GM12865 (cell line): ENCODE data around the gene CSTPP1.

ENCODE experiments used
- DNase-seq: peaks from one replicate; pipeline ENCODE4 v3.0.0; 2010; ENCODE audit warnings: low read depth
- H3K4me3 ChIP-seq: 2 replicates; pipeline ENCODE4 v1.5.1; 2011; ENCODE audit warnings: mild to moderate bottlenecking, low read depth, low read length, control low read depth
- TF ChIP-seq, protein P1 (sequence below): IDR thresholded peaks from 2 replicates; pipeline ENCODE4 v1.5.1; 2011; ENCODE audit warnings: low read length, control low read depth, low read depth, inconsistent platforms; ENCODE audit not compliant: insufficient read depth; ENCODE audit errors: missing control alignments

The CSTPP1 gene

DNA sequence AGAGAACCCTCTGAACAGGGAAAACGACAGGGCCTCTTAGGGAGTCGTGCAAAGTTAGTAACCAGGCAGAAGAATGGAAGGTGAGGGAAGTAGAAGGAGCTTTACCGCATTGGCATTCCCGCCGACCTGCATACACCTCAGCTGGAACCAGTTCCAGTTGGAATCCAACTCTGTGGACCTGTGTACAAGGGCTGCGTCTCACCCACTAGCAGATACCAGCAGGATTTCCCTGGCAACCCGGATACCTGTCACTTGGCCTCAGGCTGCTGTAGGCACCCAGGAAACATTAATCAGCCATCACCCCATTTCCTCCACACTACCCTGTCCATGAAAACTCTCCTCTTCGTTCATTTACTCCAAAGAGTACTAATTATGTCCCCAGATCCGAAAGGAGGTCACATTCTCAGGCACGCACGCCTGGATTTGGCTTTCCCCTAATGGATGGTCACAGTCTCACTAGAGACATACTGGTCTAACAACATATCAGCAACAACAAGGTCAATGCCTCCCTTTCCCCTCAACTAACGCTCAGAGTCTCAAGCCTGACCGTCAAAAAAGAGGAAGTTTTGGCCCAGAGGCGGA is 239.3 kb downstream of the CSTPP1 start:
- DNase-seq = no peak
- TF ChIP-seq, protein P1, sequence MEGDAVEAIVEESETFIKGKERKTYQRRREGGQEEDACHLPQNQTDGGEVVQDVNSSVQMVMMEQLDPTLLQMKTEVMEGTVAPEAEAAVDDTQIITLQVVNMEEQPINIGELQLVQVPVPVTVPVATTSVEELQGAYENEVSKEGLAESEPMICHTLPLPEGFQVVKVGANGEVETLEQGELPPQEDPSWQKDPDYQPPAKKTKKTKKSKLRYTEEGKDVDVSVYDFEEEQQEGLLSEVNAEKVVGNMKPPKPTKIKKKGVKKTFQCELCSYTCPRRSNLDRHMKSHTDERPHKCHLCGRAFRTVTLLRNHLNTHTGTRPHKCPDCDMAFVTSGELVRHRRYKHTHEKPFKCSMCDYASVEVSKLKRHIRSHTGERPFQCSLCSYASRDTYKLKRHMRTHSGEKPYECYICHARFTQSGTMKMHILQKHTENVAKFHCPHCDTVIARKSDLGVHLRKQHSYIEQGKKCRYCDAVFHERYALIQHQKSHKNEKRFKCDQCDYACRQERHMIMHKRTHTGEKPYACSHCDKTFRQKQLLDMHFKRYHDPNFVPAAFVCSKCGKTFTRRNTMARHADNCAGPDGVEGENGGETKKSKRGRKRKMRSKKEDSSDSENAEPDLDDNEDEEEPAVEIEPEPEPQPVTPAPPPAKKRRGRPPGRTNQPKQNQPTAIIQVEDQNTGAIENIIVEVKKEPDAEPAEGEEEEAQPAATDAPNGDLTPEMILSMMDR = no peak
- H3K4me3 ChIP-seq = peak overlapping the region; percentile 69

DNA sequence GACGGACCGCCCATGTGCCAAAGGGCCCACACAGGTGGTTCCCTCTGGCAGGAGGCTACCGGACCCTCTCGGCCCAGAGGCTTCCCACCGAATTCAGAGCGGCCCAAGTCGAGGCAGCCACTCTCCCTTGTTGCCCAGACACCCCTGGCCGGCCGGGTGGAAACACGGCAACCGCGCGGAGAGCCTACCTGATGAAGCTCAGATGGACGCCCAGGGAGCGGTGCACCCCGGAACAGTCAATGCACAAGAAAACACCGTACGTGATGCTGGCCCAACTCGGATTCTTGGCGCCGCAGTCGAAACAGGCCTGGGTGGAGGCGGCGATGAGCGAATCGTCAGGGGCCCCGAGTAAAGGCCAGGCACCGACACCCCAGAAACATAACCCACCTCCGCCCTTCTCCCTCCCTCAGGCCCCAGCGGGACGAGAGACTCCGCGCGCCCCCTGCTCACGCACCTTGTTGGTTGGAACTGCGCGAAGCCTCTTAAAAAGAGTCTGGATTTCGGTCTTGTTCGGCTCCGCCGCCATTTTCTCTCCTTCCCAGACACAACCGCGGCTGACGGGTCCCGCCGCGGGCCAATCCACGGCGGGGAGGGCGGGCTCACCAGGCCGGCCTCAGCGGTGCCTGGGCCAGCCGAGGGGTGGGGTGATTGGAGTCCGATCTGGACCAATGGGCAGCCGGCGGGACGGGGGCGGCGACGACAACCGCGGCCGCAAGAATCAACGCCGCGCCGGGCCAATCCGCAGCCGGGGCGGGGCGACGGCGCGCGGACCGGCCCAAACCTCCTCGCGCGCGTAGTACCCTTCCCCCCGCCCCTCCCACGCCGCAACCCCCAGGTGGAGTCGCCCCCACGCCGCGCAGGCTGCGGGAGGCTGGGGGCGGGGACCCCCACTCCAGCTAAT is 240.0 kb downstream of the CSTPP1 start, which contains the start of gene ARFGAP2:
TSS of gene ARFGAP2 (minus strand) at position 552 of the 901 bp plus-strand sequence. CDS start at position 526, 26 bp downstream.
- TF ChIP-seq, protein P1 = no peak
- DNase-seq = peak; percentile 98

DNA sequence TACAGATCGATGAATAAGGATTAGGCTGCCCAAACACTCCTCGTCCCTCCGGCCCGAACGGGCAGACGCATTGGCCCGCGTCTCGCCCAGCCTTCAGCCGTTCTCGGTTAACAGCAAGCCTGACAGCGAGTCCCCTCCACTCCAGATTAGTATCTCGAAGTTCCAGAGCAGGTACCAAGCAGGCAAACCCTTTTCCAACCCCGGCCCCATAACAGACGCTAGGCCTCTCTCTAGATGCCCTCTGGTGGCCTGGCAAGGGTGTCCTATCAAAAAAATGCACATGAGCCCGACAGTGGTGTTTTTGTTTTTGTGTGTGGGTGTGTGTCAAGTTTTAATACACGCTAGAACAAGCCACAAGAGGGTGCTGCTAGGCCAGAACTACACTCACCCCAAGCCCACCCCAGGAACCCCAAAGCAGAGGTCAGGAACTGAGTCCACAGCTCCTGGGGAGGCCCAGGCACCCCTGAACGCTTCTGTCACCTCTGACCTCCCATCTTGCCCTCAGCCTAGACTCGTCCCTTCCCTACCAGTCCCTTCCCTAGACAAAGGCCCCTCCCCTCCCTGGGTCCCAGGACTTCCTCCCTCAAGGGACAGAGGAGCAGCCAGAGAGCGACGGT is 240.8 kb downstream of the CSTPP1 start:
- H3K4me3 ChIP-seq = peak overlapping the region; percentile 87
- TF ChIP-seq, protein P1 = peak; percentile 66
- DNase-seq = peak; percentile 89

More for the DNA sequence above, 240.0 kb downstream of the CSTPP1 start, which contains the start of gene ARFGAP2:
- peak within 1 kb of the TSS; percentile 87 for H3K4me3 ChIP-seq

DNA sequence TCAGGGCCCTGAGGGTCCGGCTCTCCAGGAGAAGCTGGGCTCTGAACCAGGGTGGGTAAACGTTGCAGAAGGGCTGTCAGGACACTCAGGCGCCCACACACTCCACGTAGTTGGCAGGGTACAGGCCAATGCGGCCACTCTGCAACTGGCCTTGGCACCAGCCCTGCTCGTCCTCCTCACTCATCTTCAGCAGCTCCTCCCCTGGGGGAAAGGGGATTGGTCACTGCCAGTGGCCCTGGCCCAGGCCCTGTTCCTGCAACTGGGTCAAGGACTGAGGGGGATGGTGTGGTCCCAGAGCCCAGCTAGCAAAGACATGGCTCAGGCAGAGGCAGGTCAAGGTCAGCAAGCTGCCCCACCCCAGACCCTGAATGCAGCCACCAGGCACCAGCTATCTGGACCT is 241.3 kb downstream of the CSTPP1 start:
- TF ChIP-seq, protein P1 = no peak
- DNase-seq = no peak
- H3K4me3 ChIP-seq = peak overlapping the region; percentile 87

DNA sequence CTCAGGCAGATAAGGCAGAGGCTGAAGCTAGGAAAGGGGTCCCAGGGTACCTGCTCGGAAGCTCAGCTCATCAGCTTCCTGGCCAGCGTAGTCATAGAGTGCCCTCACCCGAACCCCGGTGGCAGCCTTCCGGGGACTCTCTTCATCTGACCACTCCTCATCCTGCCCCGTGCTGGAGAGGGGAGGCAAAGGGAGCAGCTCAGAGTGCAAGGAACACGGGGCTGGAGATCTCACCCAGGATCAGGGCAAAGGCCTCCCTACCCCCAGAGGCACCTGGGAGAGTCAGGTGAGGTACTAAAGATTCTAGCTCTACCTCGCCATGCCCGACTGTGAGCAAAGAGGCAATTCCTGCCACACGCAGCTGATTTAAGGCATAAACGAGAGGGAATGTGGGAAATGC is 241.8 kb downstream of the CSTPP1 start:
- TF ChIP-seq, protein P1 = no peak
- no peak for DNase-seq
- no peak overlapping the region for H3K4me3 ChIP-seq

DNA sequence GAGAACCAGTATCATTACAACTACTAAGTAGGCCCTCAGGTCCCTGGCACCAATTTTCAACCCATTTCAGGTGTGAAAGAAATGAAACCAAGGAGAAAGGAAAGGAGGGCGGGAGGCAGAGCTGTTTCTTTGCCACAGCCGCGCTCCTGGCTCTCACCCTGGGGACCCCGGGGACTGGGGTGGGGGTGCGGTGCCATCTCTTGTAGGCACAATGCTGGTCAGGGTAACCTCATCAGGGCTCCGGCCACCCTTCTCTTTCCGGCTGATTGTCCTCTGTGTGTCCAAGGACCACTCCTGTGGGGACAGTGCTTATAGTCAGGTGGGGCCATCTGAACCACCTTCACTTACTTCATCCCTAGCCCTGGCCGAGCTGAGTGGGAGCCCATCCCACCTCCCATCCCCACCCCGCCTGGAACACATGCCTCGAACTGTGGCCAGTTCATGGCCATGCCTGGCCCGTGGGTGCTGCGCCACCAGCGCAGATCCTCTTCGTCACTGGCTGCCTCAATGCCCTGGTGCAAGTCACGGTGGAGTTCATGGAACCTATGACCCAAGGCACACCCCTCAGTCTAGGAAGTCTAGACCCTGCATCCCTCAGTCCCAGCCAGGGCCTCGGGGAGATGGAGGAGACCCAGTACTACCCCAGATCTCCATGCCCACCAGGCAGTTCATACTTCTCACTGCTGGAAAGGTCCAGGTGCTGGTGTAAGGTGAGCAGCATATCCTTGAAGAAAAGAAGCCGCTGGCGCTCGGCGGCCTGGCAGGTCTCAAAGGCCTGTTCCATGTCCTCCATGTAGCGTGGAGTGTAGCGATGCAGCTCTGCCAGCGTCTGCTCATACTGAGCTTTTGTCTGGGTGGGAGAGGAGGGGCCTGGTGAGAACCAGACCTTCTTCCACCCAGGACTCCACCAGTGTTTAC is 242.4 kb downstream of the CSTPP1 start:
- TF ChIP-seq, protein P1 = no peak
- no peak for DNase-seq
- H3K4me3 ChIP-seq = no peak overlapping the region
